ENCODE data around the gene N4BP3. TPM values are rescaled to one million over a fixed set of nuclear protein-coding genes. Genes with fewer than 3 reads are reported as not detected.

The N4BP3 gene
- total and polyA plus RNA-seq, 4 donors, result 6.1 to 11.4 (median 8.6) TPM

GRCh38 chr5:178077751-178078150 lies 35.6 kb upstream of the N4BP3 start:
- DNase-seq (no peak), ATAC-seq (ENCODE audit: insufficient read depth, low FRiP score) (no peak)
- no peak overlapping the region for H3K27ac ChIP-seq (ENCODE audit: low read depth in 1 of 2, low read length in 1 of 2)
- H3K9me3 ChIP-seq (ENCODE audit: control insufficient read depth in 4 of 4, insufficient read depth in 3 of 4, low read length in 3 of 4), result no peaks in the 10 kb centered on the region
- H3K4me1 ChIP-seq (ENCODE audit: control insufficient read depth in 5 of 5, insufficient read depth in 5 of 5, low read length in 5 of 5), result no peaks in the 10 kb centered on the region
- no peak overlapping the region for H3K9ac ChIP-seq (ENCODE audit: insufficient read depth in 1 of 2, low read length in 2 of 2)
- no peak for TF ChIP-seq CTCF (IDR thresholded peaks at IDR 0.05; ENCODE audit: control extremely low read depth, extremely low read depth)
- peaks cover 3 to 6% (median 3%) of the 10 kb centered on the region in 3 donors for H3K27me3 ChIP-seq (ENCODE audit: control insufficient read depth in 3 of 3, insufficient read depth in 3 of 3, low read length in 2 of 3)
- no peaks in the 10 kb centered on the region for H3K36me3 ChIP-seq (ENCODE audit: control insufficient read depth in 4 of 4, insufficient read depth in 4 of 4, low read length in 4 of 4)
- 64 to 80% methylated on average over 5 of the region's 5 CpGs for WGBS, 2 donors
- H3K4me3 ChIP-seq, result no peak overlapping the region

- peaks cover 3 to 10% (median 3%) of the 10 kb centered on the region in 3 donors for H3K27me3 ChIP-seq (ENCODE audit: control insufficient read depth in 3 of 3, insufficient read depth in 3 of 3, low read length in 2 of 3)
- 80 to 89% methylated on average over 22 of the region's 22 CpGs for WGBS, 2 donors
- no peak for DNase-seq
These were observed 34.9 kb upstream of the N4BP3 start for GRCh38 chr5:178078197-178079010.

GRCh38 chr5:178080056-178080455 lies 33.3 kb upstream of the N4BP3 start:
- 89 to 93% methylated on average over 8 of the region's 8 CpGs for WGBS, 2 donors
- H3K9ac ChIP-seq (ENCODE audit: insufficient read depth in 1 of 2, low read length in 2 of 2), result no peak overlapping the region
- H3K4me1 ChIP-seq (ENCODE audit: control insufficient read depth in 5 of 5, insufficient read depth in 5 of 5, low read length in 5 of 5), result no peaks in the 10 kb centered on the region
- H3K27me3 ChIP-seq (ENCODE audit: control insufficient read depth in 3 of 3, insufficient read depth in 3 of 3, low read length in 2 of 3), result peaks cover 3 to 9% (median 3%) of the 10 kb centered on the region in 3 donors
- DNase-seq, result no peak
- TF ChIP-seq CTCF (IDR thresholded peaks at IDR 0.05; ENCODE audit: control extremely low read depth, extremely low read depth), result no peak
- H3K36me3 ChIP-seq (ENCODE audit: control insufficient read depth in 4 of 4, insufficient read depth in 4 of 4, low read length in 4 of 4), result no peaks in the 10 kb centered on the region
- no peak for ATAC-seq (ENCODE audit: insufficient read depth, low FRiP score)
- no peak overlapping the region for H3K27ac ChIP-seq (ENCODE audit: low read depth in 1 of 2, low read length in 1 of 2)
- no peak overlapping the region for H3K4me3 ChIP-seq
- H3K9me3 ChIP-seq (ENCODE audit: control insufficient read depth in 4 of 4, insufficient read depth in 3 of 4, low read length in 3 of 4), result no peaks in the 10 kb centered on the region

More at GRCh38 chr5:178078197-178079010, 34.9 kb upstream of the N4BP3 start:
- Histone ChIP-seq H3K4me1 (ENCODE audit: control insufficient read depth in 5 of 5, insufficient read depth in 5 of 5, low read length in 5 of 5) (no peaks in the 10 kb centered on the region), H3K9ac (ENCODE audit: insufficient read depth in 1 of 2, low read length in 2 of 2) (no peak overlapping the region), H3K9me3 (ENCODE audit: control insufficient read depth in 4 of 4, insufficient read depth in 3 of 4, low read length in 3 of 4) (no peaks in the 10 kb centered on the region), H3K4me3 (no peak overlapping the region), H3K36me3 (ENCODE audit: control insufficient read depth in 4 of 4, insufficient read depth in 4 of 4, low read length in 4 of 4) (no peaks in the 10 kb centered on the region), H3K27ac (ENCODE audit: low read depth in 1 of 2, low read length in 1 of 2) (no peak overlapping the region)
- ATAC-seq (ENCODE audit: insufficient read depth, low FRiP score), result no peak
- TF ChIP-seq CTCF (IDR thresholded peaks at IDR 0.05; ENCODE audit: control extremely low read depth, extremely low read depth), result no peak
